ENCODE measurements around the gene XPOT.

DNA sequence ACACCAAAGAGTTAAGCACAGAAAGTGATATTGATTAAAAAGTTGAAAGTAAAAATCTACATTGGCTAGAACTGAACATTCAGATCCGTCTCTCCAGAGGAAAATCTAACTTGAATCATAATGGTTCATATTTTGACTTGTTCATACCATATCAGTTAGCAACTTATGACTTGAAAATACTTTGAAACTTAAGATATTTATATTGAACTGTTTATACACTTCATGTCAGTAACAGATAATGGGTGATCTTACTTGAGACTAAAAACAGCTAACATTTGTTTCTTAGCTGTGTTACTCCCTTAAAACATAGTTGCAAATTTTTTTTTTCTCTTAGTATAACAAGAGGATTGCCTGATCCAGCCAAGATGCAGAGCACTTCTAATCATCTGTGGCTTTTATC lies 51.3 kb downstream of the XPOT start:
- TF ChIP-seq, protein P1, sequence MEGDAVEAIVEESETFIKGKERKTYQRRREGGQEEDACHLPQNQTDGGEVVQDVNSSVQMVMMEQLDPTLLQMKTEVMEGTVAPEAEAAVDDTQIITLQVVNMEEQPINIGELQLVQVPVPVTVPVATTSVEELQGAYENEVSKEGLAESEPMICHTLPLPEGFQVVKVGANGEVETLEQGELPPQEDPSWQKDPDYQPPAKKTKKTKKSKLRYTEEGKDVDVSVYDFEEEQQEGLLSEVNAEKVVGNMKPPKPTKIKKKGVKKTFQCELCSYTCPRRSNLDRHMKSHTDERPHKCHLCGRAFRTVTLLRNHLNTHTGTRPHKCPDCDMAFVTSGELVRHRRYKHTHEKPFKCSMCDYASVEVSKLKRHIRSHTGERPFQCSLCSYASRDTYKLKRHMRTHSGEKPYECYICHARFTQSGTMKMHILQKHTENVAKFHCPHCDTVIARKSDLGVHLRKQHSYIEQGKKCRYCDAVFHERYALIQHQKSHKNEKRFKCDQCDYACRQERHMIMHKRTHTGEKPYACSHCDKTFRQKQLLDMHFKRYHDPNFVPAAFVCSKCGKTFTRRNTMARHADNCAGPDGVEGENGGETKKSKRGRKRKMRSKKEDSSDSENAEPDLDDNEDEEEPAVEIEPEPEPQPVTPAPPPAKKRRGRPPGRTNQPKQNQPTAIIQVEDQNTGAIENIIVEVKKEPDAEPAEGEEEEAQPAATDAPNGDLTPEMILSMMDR (IDR thresholded peaks at IDR 0.05): no peak
- no peak for TF ChIP-seq EP300 (IDR thresholded peaks at IDR 0.05)
